GM18867 (cell line): Measurements from ENCODE around the gene DCANP1.

ENCODE experiments used
- ATAC-seq: cut with Tn5 transposase; IDR thresholded peaks from one replicate; pipeline ENCODE4 v1.9.1; 2021; ENCODE audit warnings: mild to moderate bottlenecking, moderate library complexity; ENCODE audit not compliant: unreplicated experiment

The DCANP1 gene

DNA sequence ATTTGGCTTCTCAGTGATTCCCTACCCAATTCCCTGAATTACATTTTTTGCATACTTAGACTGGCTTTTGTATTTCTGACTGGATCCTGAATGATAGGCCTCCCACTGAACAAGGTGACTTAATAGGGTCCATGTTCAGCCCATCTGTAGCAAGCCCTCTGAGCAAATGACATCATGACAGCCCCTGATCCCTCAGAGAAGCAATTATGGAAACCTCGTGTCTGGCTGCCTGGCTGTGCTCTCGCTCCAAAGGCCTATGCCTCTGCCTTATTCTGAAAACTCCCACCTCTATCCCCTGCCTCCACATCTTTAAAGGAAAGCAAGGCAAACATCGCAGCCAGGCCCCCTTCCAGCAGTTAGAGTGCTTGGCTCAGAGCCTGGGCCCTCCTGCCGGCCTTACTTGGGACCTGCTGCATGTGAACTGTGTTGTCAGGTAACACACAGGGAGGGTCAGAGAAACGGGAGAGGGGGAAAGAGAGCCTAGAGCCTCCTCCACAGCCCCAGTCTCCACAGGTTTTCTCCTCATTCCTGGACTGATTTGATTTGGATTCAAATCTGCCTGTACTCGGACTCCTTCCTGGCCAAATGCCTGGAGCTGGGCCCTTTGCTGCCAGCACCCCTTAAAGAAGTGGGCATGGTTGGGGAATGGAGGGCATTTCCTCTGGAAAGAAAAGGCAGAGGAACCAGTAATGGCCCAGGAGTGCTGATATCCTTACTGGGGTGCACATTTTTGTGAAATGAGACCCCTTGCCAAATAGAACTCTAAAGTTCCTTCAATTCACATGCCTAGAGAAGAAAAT lies 3.8 kb downstream of the DCANP1 start:
- no peak for ATAC-seq

DNA sequence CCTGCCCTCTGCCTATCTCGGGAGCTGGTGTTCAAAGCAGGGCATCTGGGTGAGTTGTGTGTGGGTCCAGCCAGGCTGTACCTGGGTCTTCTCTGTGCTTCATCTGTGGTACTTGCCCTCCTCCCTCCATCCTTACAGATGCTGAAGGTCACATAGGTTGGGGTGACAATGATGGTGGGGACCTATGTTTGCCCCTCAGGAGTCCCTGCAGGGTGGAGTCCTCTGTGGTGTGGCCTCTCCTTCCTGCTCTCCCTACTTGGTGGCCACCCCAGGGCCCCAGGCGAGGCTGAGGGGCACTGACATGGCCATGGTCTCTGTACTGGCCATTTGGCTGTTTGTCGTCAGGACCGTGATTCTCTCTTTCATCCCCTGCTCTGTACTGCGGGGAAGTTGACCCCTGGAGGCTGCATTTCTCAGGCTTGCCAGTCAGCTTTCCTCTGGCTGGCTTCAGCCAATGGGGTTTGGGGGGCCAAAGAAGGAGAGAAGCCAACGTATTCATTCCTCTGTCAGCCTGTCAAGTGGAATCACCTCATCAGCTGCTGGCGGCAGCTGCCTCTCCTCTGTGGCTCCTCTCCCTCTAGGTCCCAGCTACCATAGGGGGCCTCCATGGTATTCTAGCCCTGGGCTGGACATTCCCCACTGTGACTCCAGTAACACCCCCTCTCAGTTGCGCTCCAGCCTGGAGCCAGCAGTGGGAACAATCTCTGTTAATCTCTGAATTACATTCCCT lies 4.6 kb downstream of the DCANP1 start:
- no peak for ATAC-seq

GRCh38 chr5:135441919-135442318 lies 5.2 kb downstream of the DCANP1 start:
- no peak for ATAC-seq

DNA sequence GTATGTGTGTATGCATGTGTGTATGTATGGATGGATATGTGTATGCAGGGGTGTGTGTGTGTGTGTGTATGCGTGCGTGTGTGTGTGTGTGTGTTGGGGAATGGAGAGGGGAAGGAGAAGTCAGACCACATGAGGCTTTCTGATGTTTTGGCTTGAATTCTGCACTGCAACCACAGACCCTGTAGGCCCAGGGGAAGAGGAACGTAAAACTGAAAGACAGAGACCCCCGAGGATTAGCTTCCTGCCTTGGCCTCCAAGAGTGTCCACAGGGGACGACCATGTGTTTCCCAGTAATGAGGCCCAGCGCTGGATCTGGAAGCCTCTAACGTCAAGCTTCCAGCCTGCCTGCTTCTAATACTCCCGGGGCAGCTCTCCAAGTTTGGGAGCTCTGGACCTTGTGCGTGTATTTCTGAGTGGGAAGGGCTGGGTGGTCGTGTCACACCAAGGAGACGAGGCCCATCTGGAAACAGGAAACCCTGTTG lies 5.8 kb downstream of the DCANP1 start:
- no peak for ATAC-seq

DNA sequence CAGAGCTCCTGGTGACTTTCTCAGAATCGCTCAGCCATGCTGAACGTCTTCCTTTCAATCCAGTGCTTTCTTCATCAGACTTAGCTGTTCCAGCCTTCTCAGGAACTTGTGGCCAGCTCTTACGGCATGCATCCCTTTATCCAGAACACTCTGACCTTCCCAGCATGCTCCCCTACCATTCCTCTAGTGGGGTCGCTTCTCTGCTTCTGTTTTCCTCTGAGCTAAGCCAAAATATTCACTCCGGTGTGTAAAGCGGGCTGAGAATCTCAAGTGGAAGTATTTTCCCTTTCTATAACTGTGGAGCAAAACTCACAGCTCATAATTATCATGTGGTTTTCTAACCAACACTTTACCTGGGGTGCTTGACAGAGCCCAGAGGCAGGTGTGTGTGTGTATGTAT lies 6.2 kb downstream of the DCANP1 start:
- no peak for ATAC-seq

GRCh38 chr5:135439231-135440205 lies 7.6 kb downstream of the DCANP1 start:
- ATAC-seq, result no peak

- ATAC-seq, result no peak
Measured at GRCh38 chr5:135438636-135439221, 8.4 kb downstream of the DCANP1 start.

GRCh38 chr5:135437796-135438560 lies 9.2 kb downstream of the DCANP1 start:
- ATAC-seq, result no peak

DNA sequence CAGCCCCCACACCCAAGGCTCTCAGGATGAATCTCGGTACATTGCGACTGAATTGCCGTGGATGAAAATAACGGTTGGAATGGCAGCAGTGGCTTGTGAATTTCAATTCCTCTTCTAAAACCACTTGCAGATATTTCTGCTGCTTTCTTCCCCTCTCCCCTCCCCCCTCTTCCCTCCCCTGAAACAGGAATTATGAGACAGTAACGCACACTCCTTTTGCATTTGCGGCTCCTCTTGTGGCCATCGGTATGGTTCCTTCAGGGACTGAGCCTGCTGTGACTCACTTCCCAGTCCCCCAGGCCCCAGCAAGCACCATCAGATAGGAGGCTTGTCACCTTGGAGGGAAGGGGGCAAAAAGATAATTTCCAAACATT lies 9.7 kb downstream of the DCANP1 start:
- ATAC-seq, result no peak

GRCh38 chr5:135436951-135437418 lies 10.2 kb downstream of the DCANP1 start:
- no peak for ATAC-seq

DNA sequence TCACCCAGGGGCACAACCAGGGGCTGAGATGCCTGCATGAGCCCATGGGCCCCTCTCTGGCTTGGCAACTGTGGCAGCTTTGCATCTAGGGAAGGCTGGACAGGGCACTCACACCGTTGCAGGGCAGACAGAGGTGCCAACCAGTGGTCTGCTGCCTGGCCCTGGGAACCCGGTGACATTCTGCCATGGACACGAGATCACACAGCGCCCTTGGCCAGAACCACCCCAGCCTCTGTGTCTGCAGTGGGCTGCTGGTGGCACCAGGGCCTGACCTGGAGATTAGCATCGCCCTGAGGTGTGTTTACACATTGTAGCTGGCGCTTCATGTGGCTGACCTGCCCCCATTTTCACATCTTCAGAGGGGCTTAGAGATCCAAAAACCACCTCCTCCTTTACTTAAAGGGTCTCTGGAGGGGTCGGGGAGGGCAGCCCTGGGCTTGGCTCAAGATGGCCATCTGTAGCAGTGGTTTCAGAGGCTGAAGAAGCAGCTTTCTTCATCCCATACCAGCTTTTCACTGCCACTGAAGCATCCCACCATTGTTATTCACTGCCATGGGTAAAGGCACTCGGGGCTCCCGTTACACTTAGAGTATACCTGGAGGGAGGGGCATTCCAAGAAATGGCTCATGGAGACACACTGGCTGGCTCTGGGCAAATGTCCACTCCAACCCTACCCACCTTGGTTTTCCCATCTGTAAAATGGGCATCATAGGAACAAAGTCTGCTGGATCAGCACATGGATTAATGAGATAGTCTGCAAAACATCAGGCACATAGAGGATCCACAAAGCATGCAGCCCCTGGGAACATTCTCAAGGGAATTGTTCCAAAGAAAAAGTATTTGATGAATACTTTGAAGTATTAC lies 11.4 kb downstream of the DCANP1 start:
- ATAC-seq, result no peak

DNA sequence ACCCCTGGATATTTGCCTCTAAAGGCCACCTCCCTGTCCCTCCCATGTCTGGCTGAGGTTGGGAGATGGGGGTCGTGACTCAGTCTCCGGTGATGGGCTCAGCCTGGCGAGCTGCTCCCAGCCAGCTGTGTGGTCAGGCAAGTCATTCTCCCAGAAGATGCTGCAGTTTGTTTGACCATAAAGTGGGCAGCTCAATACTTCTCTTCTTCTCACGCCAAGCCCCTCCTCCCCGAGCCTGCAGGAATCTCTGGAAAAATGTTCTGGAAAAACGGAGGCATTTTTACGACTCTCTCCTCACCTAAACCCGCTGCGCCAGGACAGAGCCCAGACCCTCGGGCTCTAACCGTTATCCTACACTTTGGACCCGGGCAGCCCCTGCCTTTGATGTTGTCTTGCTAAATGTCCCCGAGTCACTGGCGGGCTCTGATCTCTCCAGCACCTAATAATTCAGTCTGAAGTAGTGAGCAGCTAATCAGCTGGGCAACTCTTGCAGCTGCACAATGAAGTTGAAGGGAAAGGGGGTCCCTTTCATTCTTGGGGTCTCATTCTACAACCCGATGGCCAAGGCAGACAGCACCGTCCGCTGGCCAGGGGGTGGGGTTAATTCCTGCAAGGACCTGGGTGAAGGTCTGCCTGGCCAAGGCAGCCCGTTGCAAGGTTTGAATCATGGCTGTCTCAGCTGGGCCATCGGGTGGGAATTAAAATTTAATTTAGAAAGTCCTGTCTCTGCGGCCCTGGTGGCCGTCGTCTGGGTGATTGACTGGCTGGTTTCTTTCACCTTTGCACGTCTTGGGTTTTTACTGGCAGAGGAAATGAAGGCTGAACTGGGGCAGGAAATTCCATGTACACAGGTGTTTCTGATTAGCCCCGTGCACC lies 12.3 kb downstream of the DCANP1 start:
- ATAC-seq, result no peak

DNA sequence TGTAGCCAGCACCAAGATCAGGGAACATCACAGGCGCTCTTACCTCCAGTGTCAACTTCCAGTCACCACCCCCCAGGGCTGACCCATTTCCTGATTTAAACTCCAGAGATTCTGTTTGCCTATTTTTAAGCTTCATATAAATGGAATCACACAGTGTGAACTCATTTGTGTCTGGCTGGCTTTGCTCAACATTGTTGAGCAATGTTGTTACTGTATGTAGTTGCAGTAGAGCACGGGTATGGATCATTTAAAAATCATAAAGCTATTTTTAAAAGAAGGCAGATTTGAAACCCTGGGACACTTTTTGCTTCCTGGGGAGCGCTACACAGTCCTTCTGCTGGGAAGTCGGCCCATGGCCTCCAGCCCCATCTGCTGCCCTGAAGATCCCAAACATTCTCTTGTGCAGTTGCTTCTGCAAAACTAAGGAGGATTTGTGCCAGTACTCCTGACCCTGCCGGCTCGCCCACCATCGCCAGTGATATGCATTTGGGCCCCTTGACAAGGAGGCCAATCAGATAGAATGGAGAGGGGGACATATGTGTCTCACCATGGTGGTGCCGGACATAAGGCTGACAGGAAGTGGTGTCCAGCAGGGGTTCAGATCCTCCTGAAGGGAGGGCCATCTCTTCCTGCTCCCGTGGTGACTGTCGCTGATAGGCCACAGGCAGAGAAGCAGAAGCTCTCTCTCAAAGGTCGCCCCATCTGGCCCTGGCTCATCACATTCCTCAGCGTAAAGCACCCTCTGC lies 13.3 kb downstream of the DCANP1 start:
- ATAC-seq, result no peak

DNA sequence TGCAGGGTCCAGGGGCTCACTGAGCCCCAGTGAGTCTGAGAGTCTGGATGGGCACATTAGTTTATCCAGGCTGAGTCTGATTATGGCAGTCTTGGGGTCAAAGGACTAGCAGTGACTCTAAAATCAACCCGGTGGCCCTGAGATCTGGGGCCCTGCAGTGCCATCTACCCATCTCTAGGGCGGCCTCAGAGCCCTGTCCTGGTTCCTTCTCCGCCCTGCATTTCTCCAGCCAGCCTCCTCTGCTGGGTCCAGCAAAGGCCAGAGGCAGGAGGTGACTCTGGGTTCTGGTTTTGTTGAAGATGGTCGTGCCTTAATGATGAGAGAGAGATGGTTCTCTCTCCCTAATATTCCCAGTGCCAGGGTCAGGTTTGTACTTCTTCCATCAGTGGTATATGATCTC lies 15.0 kb downstream of the DCANP1 start:
- ATAC-seq, result no peak

GRCh38 chr5:135430135-135430437 lies 17.1 kb downstream of the DCANP1 start:
- no peak for ATAC-seq

DNA sequence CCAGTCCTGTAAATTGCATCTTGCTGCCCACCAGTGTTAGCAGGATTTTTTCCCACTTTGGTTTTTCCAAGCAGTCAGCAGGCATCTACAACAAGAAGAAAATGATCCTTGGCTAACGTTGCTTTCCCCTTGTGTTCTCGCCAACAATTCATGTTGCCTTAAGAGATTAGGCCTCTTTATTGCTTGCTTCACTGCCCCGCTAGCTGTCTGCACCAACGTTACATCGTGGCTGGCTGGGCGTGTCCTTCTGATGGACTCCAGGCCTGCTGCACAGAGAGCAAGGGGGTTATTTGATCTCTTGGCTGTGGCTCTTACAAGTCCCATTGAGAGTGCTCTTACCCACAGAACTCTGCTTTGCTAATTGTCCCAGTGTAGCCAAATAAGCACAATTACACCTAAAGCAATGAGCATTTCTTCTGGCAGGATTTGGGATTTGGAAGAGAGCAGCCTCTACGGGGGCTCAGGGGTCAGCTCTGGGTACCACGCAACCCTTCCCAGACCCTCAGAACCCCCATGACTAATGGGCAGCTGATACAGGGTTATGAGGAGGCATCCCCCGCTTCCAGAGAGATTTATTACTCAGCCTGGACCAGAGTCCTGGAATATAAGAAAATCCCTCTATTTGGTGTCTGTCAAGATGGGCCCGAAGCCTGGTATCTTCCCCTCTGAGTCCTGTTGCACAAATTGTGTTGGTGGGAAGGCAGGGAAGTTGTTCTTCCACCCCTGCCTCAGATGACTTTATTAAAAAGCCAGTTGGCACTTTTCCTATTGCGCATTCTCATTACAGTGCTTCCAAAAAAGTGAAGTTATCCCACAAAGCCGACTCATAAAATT lies 17.6 kb downstream of the DCANP1 start:
- ATAC-seq, result no peak

GRCh38 chr5:135428586-135428985 lies 18.6 kb downstream of the DCANP1 start:
- no peak for ATAC-seq
